WTC11 (cell line): ENCODE measurements around the gene COL20A1.

Experiments used
- AFF4 ChIP-seq: sonication (generic); formaldehyde crosslinking; IDR thresholded peaks from 2 replicates; pipeline ENCODE4 v1.8.1; 2023; ENCODE audit warnings: mild to moderate bottlenecking, missing genetic modification reagents, borderline replicate concordance
- CBFB ChIP-seq: sonication (generic); formaldehyde crosslinking; IDR thresholded peaks from 2 replicates; pipeline ENCODE4 v1.8.1; 2022; ENCODE audit warnings: mild to moderate bottlenecking, low read depth, missing genetic modification reagents
- CTCF ChIP-seq: fragments of 200-600 bp; IDR thresholded peaks from 2 replicates; pipeline ENCODE4 v1.8.0; 2022; ENCODE audit warnings: antibody characterized with exemption
- E2F1 ChIP-seq: sonication (generic); formaldehyde crosslinking; IDR thresholded peaks from 2 replicates; pipeline ENCODE4 v1.8.0; 2022; ENCODE audit warnings: mild to moderate bottlenecking, missing genetic modification reagents
- ELF4 ChIP-seq: sonication (generic); formaldehyde crosslinking; IDR thresholded peaks from 2 replicates; pipeline ENCODE4 v1.8.1; 2022; ENCODE audit warnings: low read depth, mild to moderate bottlenecking, moderate library complexity, missing genetic modification reagents
- ETV6 ChIP-seq: sonication (generic); formaldehyde crosslinking; IDR thresholded peaks from 2 replicates; pipeline ENCODE4 v1.8.1; 2022; ENCODE audit warnings: mild to moderate bottlenecking, missing genetic modification reagents
- FOXJ3 ChIP-seq: sonication (generic); formaldehyde crosslinking; IDR thresholded peaks from 2 replicates; pipeline ENCODE4 v1.9.0; 2021; ENCODE audit warnings: missing genetic modification reagents, mild to moderate bottlenecking, borderline replicate concordance
- KAT7 ChIP-seq: sonication (generic); formaldehyde crosslinking; IDR thresholded peaks from 2 replicates; pipeline ENCODE4 v1.8.1; 2023; ENCODE audit warnings: missing genetic modification reagents, mild to moderate bottlenecking, borderline replicate concordance
- PREB ChIP-seq: sonication (generic); formaldehyde crosslinking; IDR thresholded peaks from 2 replicates; pipeline ENCODE4 v1.8.1; 2022; ENCODE audit warnings: mild to moderate bottlenecking, missing genetic modification reagents, moderate library complexity, borderline replicate concordance
- SMAD4 ChIP-seq: sonication (generic); formaldehyde crosslinking; IDR thresholded peaks from 2 replicates; pipeline ENCODE4 v1.8.0; 2022; ENCODE audit warnings: mild to moderate bottlenecking, missing genetic modification reagents
- SP1 ChIP-seq: sonication (generic); formaldehyde crosslinking; conservative IDR thresholded peaks from 2 replicates; pipeline ENCODE4 v1.8.1; 2022; ENCODE audit warnings: missing genetic modification reagents
- ZNF138 ChIP-seq: sonication (generic); formaldehyde crosslinking; conservative IDR thresholded peaks from 2 replicates; pipeline ENCODE4 v1.8.1; 2022; ENCODE audit warnings: mild to moderate bottlenecking, moderate library complexity, missing genetic modification reagents

- TF ChIP-seq PREB (CRISPR knock-in tag) (no peak), CTCF (no peak), ZNF138 (no peak), CBFB (no peak), FOXJ3 (no peak), SP1 (no peak), ELF4 (CRISPR knock-in tag) (no peak), KAT7 (CRISPR knock-in tag) (no peak), AFF4 (no peak), E2F1 (CRISPR knock-in tag) (no peak), SMAD4 (CRISPR knock-in tag) (no peak), ETV6 (CRISPR knock-in tag) (no peak)
Observed at GRCh38 chr20:63265891-63266515, 27.0 kb upstream of the COL20A1 start.
